ENCODE data around the gene S100A7.

- TF ChIP-seq EZH2 (IDR thresholded peaks at IDR 0.05), result no peak
- no peak for TF ChIP-seq CTCF (IDR thresholded peaks at IDR 0.05)
Observed at GRCh38 chr1:153444078-153444477, 16.4 kb downstream of the S100A7 start.

Data from neural progenitor cell (in vitro differentiated cells).